GM23248 (cell line): ENCODE measurements around the gene OR13J1.

ENCODE experiments used
- EZH2 ChIP-seq: fragments of 200-600 bp; sonication (generic); IDR thresholded peaks from 2 replicates; pipeline ENCODE4 v1.6.1; 2018; ENCODE audit warnings: antibody characterized with exemption, mild to moderate bottlenecking; ENCODE audit not compliant: insufficient read depth, poor library complexity, severe bottlenecking
- EZH2phosphoT487 ChIP-seq: fragments of 200-600 bp; sonication (generic); IDR thresholded peaks from 2 replicates; pipeline ENCODE4 v1.6.1; 2018; ENCODE audit warnings: antibody characterized with exemption, moderate library complexity, mild to moderate bottlenecking, low read depth; ENCODE audit not compliant: insufficient read depth

DNA sequence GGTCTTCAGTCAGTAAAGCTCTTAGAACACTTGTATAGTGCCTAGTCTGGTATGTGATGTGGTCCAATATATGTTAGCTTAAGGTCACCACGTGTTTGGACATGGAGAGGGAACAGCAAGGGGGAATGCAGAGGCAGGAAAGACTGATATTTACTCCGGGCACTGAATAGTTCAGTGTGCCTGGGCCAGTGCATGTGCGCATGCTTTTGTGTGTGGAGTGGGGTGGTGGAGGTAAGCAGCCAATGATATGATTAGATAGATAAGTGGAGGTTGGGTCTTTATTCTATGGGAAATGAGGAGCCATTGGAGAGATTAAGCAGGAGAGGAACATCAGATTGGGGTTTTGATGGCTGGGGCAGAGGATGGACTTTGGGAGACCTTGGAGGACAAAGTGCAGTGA lies 14.0 kb downstream of the OR13J1 start:
- no peak for TF ChIP-seq EZH2phosphoT487
- no peak for TF ChIP-seq EZH2
